SK-N-MC (cell line): ENCODE results near the gene ATP13A3.

ENCODE experiments used
- EZH2 ChIP-seq: fragments of 200-600 bp; sonication (generic); IDR thresholded peaks from one replicate; pipeline ENCODE4 v1.6.1; 2017; ENCODE audit warnings: antibody characterized with exemption
- FOXP2 ChIP-seq: optimal IDR thresholded peaks from 2 replicates; pipeline ENCODE3; 2011; ENCODE audit warnings: mild to moderate bottlenecking, moderate library complexity; ENCODE audit not compliant: insufficient read depth; ENCODE audit errors: extremely low read length, control extremely low read depth
- POLR2AphosphoS5 ChIP-seq: IDR thresholded peaks from 2 replicates; pipeline ENCODE4 v1.6.1; 2012; ENCODE audit warnings: mild to moderate bottlenecking, low read depth, low read length, borderline replicate concordance

DNA sequence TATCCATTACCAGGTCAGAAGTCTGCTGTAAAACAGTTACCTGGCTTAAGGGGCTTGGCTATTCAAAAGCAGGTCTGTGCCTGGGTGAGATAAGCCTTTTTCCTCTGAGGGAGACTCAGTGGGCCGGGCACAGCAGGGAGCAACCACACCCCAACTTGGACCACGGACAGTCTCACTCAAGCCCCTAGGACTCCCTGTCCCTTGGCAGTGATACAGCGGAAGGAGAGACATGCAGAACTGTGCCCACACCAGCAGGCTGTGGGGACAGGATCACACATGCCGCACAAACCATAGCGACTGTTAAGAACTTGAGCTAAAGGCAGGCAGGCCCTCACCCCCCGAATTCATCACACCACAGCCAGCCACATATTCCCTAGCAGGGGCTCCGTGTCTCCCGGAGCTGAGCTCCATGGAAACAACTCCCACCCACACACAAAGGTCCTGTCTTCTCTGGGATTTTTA lies 84.9 kb downstream of the ATP13A3 start:
- TF ChIP-seq EZH2 (no peak), FOXP2 (no peak), POLR2AphosphoS5 (no peak)
